ENCODE results near the gene GNPDA1. TPM values are rescaled to one million over a fixed set of nuclear protein-coding genes. Genes with fewer than 3 reads are reported as not detected.

The GNPDA1 gene
- total and polyA plus RNA-seq, 2 of the 8 experiments (the other 6 are each of a cell fraction or from before 2014, with no cell fraction given): 33.0 to 94.3 TPM

DNA sequence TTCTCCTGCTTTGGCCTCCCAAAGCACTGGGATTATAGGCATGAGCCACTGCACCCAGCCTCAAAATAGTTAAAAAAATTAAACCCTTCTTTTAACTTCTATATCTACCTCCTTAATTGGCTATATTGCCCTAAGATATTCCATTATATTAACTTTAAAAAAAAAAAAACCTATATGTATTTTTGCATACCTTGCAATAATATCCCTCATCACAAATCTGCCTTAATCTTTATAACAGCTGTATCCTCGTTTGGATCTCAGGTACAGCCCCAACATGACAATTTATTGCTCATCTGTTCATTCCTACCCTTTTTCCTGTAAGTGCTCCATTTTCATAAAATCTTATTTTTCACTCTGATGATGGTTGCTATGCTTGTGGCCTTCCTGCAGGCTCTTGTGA lies 12.7 kb downstream of the GNPDA1 start:
- no peak overlapping the region for H3K56ac ChIP-seq (replicated peaks; ENCODE audit: insufficient read length, low read depth, low read length)
- H3K4ac ChIP-seq (replicated peaks; ENCODE audit: insufficient read length, low read depth, low read length): no peak overlapping the region
- no peak overlapping the region for H2AFZ ChIP-seq (ENCODE audit: low read length)
- H3K36me3 ChIP-seq (ENCODE audit: control insufficient read depth in 2 of 4, insufficient read depth in 4 of 4, low read length in 3 of 4): peaks cover 10 to 48% (median 30%) of the 10 kb centered on the region in 4 experiments
- no peak overlapping the region for H4K5ac ChIP-seq (ENCODE audit: insufficient read length, low read depth, low read length)
- no peak overlapping the region for H4K91ac ChIP-seq (replicated peaks; ENCODE audit: insufficient read length, low read length)
- H3K9me3 ChIP-seq (ENCODE audit: insufficient read depth in 2 of 2, low read depth in 1 of 2, low read length in 1 of 2): no peaks in the 10 kb centered on the region
- H3K23ac ChIP-seq (ENCODE audit: insufficient read length): no peak overlapping the region
- H3K14ac ChIP-seq (ENCODE audit: insufficient read length): no peak overlapping the region
- H2AK5ac ChIP-seq (ENCODE audit: low read depth, low read length): no peak overlapping the region
- ChIA-PET POLR2A (ENCODE audit: partially characterized antibody) (interaction anchor here (1.8 to 2.4 kb wide), 2 partner anchors 9 to 12 kb away, joined by 8 to 11 read pairs; partner anchors contain the start of gene GNPDA1), CTCF (ENCODE audit: partially characterized antibody) (interaction anchor here (0.7 to 4.0 kb wide), 11 partner anchors 7 to 308 kb away, joined by 3 to 24 read pairs (median 3); partner anchors contain the start of gene GNPDA1)
- FAIRE-seq: no peak
- H3K18ac ChIP-seq (ENCODE audit: extremely low read depth, low read length): no peak overlapping the region
- H3K79me1 ChIP-seq (ENCODE audit: low read depth, low read length): no peaks in the 10 kb centered on the region
- H2BK120ac ChIP-seq (replicated peaks; ENCODE audit: low read depth, low read length): no peak overlapping the region
- WGBS, 2 experiments (ENCODE audit: extremely low coverage in 1 of 2, insufficient coverage in 1 of 2, insufficient read length in 1 of 2, insufficient replicate concordance in 2 of 2, low coverage in 1 of 2, low lambda C conversion rate in 2 of 2, missing lambda C conversion rate in 1 of 2): 79% methylated on average over 1 of the region's 1 CpG; no CpG with 5 or more reads in 1 of the 2 experiments
- H3K4me1 ChIP-seq (replicated peaks in 1 of 4; ENCODE audit: control insufficient read depth in 3 of 4, insufficient read depth in 4 of 4, low read length in 3 of 4): no peaks in the 10 kb centered on the region
- no peaks in the 10 kb centered on the region for H3K27me3 ChIP-seq (replicated peaks in 1 of 4; ENCODE audit: control insufficient read depth in 3 of 4, extremely low read depth in 1 of 4, insufficient read depth in 3 of 4, low read length in 3 of 4)
- H3K4me3 ChIP-seq (ENCODE audit: extremely low read depth in 1 of 4, insufficient read depth in 2 of 4, low read depth in 3 of 4, low read length in 4 of 4): no peak overlapping the region
- no peaks in the 10 kb centered on the region for H4K20me1 ChIP-seq (replicated peaks in 1 of 2; ENCODE audit: control insufficient read depth in 1 of 2, insufficient read depth in 2 of 2, low read length in 2 of 2)
- no peak overlapping the region for H4K8ac ChIP-seq (ENCODE audit: extremely low read depth, insufficient read depth, low read length)
- no peak overlapping the region for H2BK5ac ChIP-seq (ENCODE audit: low read depth, low read length)
- no peaks in the 10 kb centered on the region for H3K23me2 ChIP-seq (ENCODE audit: low read depth, low read length)
- H3K4me2 ChIP-seq (ENCODE audit: insufficient read depth in 1 of 2, low read depth in 2 of 2, low read length in 2 of 2): no peak overlapping the region
- H2BK15ac ChIP-seq (ENCODE audit: low read length): no peak overlapping the region
- no peak overlapping the region for H2BK20ac ChIP-seq (ENCODE audit: low read length)
- no peak for DNase-seq (ENCODE audit: low read depth in 1 of 2, low spot score in 2 of 2)
- H3K79me2 ChIP-seq (ENCODE audit: control insufficient read depth in 1 of 2, insufficient read depth in 2 of 2, low read length in 2 of 2): no peaks in the 10 kb centered on the region
- H3K9ac ChIP-seq (replicated peaks in 1 of 4; ENCODE audit: extremely low read depth in 1 of 4, low read depth in 3 of 4, low read length in 3 of 4): no peak overlapping the region
- no peak overlapping the region for H3K27ac ChIP-seq (ENCODE audit: low read depth, low read length)
- no peak for TF ChIP-seq BACH1 (IDR thresholded peaks at IDR 0.05; ENCODE audit: low read length)
- TF ChIP-seq SAP30 (IDR thresholded peaks at IDR 0.05; ENCODE audit: insufficient read depth, insufficient replicate concordance, low read length): no peak
- TF ChIP-seq ZNF274 (IDR thresholded peaks at IDR 0.05; ENCODE audit: borderline replicate concordance, extremely low read depth, low read length): no peak
- no peak for TF ChIP-seq HDAC2 (IDR thresholded peaks at IDR 0.05; ENCODE audit: borderline replicate concordance in 1 of 2, low read depth in 2 of 2, low read length in 2 of 2)
- no peak for TF ChIP-seq RFX5 (IDR thresholded peaks at IDR 0.05; ENCODE audit: borderline replicate concordance, low read depth, low read length)
- TF ChIP-seq MAFK (IDR thresholded peaks at IDR 0.05; ENCODE audit: low read depth, low read length): no peak; the same call in 1 of the 2 replicates
- TF ChIP-seq EP300 (IDR thresholded peaks at IDR 0.05; ENCODE audit: borderline replicate concordance in 1 of 2, low read depth in 2 of 2, low read length in 2 of 2): no peak
- TF ChIP-seq CHD2 (IDR thresholded peaks at IDR 0.05; ENCODE audit: low read length): no peak
- no peak for TF ChIP-seq KDM1A (IDR thresholded peaks at IDR 0.05; ENCODE audit: borderline replicate concordance, low read length)
- no peak for TF ChIP-seq SIRT6 (IDR thresholded peaks at IDR 0.05; ENCODE audit: low read length)
- H2BK12ac ChIP-seq (ENCODE audit: low read depth, low read length): no peak overlapping the region

All from H1 (cell line).